Skin epidermis (tissue), 12 donors: Measurements from ENCODE around the gene AXIN1.

ENCODE experiments used
- H3K27ac ChIP-seq, 21 experiments: fragments of 200-600 bp; sonication (generic) in 11 of 21; one replicate each; pipeline ENCODE4 v1.5.0; 2020; ENCODE audit warnings: mild to moderate bottlenecking in 3 of 21, inconsistent platforms in 2 of 21, moderate library complexity in 2 of 21
- H3K4me3 ChIP-seq, 7 experiments: fragments of 200-600 bp; sonication (generic) in 2 of 7; one replicate each; pipeline ENCODE4 v1.5.0; 2020; ENCODE audit warnings: inconsistent platforms in 2 of 7, mild to moderate bottlenecking in 2 of 7, moderate library complexity in 1 of 7

The AXIN1 gene

GRCh38 chr16:290015-290680, 62.4 kb downstream of the AXIN1 start:
- H3K27ac ChIP-seq: no peak overlapping the region
- no peak overlapping the region for H3K4me3 ChIP-seq

- Histone ChIP-seq H3K27ac (no peak overlapping the region), H3K4me3 (no peak overlapping the region)
Measured at GRCh38 chr16:289395-289997, 63.0 kb downstream of the AXIN1 start.

DNA sequence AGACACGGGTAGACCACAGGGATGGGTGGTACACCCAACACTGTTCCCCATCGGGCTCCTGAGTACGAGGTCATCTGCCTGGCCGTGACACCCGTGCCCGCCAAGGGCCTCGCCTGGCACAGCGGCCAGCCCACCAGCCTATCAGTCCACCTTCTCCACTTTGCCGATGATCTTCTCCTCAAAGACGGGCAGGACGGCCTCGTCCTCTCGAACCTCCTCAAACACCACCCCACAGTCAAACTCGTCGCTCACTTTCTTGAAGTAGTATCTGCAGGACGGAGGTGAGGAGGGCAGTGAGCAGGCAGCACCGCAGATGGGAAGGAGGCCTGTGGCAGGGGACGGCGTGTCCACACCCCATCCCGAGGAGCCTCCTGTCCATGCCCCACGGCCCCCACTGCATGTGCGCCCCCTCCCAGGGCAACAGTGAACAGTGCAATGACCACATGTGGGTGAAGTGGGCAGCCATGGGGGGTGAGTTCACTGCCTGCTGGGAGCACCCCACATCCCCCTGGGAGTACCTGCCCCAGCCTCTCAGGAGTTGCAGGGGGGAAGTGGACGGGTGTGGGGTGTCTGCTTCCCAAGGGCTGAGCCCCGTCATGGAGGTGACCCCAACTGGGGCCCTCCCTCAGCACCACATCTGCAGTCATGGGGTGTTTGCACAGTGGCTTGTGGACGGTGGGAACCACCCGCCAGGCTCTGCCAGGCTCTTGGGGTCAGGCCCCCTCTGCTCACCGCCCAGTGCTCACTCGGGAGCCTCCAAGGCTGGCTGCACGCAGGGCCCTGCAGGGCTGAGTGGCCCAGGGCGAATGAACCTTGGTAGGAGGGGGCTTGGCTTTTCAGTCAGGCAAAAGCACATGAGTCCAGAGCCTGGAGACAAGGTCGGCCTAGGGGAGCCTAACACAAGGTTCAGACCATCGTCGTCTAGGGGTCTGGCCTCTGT, 64.3 kb downstream of the AXIN1 start:
- no peak overlapping the region for H3K27ac ChIP-seq
- H3K4me3 ChIP-seq: no peak overlapping the region

GRCh38 chr16:287298-287811, 65.2 kb downstream of the AXIN1 start:
- Histone ChIP-seq H3K27ac (no peak overlapping the region), H3K4me3 (no peak overlapping the region)

DNA sequence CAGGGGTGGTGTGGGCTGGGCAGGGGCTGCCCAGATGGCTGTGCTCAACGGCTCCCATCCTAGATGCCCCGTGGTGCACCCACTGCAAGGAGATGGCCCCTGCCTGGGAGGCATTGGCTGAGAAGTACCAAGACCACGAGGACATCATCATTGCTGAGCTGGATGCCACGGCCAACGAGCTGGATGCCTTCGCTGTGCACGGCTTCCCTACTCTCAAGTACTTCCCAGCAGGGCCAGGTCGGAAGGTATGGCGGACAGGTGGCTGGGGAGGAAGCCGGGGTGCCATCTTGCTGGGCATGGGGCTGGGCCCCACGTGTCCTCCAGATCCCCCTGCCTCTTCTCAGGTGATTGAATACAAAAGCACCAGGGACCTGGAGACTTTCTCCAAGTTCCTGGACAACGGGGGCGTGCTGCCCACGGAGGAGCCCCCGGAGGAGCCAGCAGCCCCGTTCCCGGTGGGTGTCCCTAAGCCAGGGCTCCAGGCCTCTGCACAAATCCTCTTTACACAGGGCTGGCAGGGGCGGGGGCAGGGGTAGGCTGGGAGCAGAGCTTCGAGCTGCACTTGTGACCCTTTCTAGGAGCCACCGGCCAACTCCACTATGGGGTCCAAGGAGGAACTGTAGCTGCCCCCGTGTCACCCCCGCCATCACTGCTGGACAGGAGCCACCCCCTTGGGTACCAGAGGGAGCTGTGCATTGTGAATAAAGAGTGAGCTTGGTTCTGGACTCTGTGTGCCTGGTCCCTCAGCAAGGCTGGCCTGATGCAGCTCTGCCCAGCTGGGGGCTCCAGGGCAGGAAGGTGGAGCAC, 65.8 kb downstream of the AXIN1 start:
- no peak overlapping the region for H3K27ac ChIP-seq
- no peak overlapping the region for H3K4me3 ChIP-seq

DNA sequence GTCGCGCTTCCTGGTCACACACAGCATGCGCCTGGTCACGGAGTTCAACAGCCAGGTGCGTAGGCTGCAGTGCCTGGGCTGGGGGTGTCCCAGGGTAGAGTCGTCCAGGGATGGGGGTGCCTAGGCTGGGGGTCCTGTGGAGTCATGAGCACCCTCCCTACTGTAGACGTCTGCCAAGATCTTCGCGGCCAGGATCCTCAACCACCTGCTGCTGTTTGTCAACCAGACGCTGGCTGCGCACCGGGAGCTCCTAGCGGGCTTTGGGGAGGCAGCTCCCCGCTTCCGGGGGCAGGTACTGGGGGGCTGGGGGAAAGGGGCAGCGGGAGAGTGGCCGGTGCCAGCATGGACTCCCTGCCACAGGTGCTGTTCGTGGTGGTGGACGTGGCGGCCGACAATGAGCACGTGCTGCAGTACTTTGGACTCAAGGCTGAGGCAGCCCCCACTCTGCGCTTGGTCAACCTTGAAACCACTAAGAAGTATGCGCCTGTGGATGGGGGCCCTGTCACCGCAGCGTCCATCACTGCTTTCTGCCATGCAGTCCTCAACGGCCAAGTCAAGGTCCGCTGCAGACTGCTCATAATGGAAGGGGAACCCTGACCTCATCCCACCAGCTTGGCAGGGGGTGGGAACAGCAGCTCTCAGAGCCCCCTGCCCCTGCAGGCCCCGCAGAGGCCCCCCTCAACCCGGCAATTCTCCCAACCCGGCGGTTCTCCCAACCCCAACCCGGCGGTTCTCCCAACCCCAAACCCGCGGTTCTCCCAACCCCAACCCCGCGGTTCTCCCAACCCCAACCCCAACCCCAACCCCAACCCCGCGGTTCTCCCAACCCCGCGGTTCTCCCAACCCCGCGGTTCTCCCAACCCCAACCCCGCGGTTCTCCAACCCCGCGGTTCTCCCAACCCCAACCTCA, 67.1 kb downstream of the AXIN1 start:
- Histone ChIP-seq H3K27ac (no peak overlapping the region), H3K4me3 (no peak overlapping the region)

GRCh38 chr16:284204-285120, 68.1 kb downstream of the AXIN1 start:
- Histone ChIP-seq H3K4me3 (no peak overlapping the region), H3K27ac (no peak overlapping the region)

GRCh38 chr16:283033-283805, 69.3 kb downstream of the AXIN1 start, which contains the start of gene PDIA2:
Gene PDIA2 (plus strand): TSS chr16:283164. CDS start chr16:283170, 6 bp downstream.
- Histone ChIP-seq H3K4me3 (no peak within 1 kb of the TSS), H3K27ac (no peak within 1 kb of the TSS)

DNA sequence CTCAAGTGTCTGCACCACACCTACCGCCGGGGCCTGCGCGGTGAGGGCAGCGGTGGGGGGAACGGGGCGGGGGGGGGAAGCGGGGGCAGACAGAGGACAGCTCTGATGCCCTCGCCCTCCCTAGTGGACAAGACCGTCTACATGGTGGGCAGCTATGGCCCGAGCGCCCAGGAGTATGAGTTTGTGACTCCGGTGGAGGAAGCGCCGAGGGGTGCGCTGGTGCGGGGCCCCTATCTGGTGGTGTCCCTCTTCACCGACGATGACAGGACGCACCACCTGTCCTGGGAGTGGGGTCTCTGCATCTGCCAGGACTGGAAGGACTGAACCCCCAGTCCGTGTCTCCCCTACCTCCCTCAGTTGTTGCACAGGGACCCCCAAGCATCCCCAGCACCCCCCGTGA, 70.0 kb downstream of the AXIN1 start:
- no peak overlapping the region for H3K4me3 ChIP-seq
- H3K27ac ChIP-seq: no peak overlapping the region

DNA sequence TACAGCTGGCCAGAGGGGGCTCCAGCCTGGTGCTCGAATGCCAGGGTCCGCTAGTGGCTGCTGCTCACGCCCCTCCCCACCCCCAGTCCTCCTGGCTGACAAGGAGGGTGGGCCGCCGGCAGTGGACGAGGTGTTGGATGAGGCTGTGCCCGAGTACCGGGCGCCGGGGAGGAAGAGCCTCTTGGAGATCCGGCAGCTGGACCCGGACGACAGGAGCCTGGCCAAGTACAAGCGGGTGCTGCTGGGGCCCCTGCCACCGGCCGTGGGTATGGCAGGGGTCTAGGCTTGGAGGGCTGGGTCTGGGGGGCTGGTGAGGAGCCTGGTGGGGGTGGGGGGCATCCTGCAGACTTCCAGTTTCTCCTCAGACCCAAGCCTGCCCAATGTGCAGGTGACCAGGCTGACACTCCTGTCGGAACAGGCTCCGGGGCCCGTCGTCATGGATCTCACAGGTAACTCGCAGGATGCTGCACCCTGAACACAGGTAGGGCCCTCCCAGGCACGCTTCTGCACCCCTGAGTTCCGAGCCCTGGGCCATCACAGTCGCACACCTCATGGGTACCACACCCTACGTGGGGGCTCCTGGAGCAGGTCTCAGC, 70.8 kb downstream of the AXIN1 start:
- Histone ChIP-seq H3K27ac (no peak overlapping the region), H3K4me3 (no peak overlapping the region)

- Histone ChIP-seq H3K4me3 (peak overlapping the region in 1 of 7 experiments; percentile 27), H3K27ac (peak overlapping the region in 2 of 21 experiments; percentile 55 to 62)
Measured at GRCh38 chr16:280991-281659, 71.4 kb downstream of the AXIN1 start.

GRCh38 chr16:280552-280951, 72.0 kb downstream of the AXIN1 start, which contains the start of gene ARHGDIG:
Gene ARHGDIG (plus strand): TSS chr16:280591. CDS start chr16:280681, 90 bp downstream.
- Histone ChIP-seq H3K4me3 (peak within 1 kb of the TSS in 1 of 7 experiments; percentile 27), H3K27ac (peak within 1 kb of the TSS in 2 of 21 experiments; percentile 55 to 62)

GRCh38 chr16:280005-280460, 72.5 kb downstream of the AXIN1 start:
- Histone ChIP-seq H3K4me3 (no peak overlapping the region), H3K27ac (no peak overlapping the region)

GRCh38 chr16:279531-279930, 73.0 kb downstream of the AXIN1 start:
- no peak overlapping the region for H3K27ac ChIP-seq
- no peak overlapping the region for H3K4me3 ChIP-seq

DNA sequence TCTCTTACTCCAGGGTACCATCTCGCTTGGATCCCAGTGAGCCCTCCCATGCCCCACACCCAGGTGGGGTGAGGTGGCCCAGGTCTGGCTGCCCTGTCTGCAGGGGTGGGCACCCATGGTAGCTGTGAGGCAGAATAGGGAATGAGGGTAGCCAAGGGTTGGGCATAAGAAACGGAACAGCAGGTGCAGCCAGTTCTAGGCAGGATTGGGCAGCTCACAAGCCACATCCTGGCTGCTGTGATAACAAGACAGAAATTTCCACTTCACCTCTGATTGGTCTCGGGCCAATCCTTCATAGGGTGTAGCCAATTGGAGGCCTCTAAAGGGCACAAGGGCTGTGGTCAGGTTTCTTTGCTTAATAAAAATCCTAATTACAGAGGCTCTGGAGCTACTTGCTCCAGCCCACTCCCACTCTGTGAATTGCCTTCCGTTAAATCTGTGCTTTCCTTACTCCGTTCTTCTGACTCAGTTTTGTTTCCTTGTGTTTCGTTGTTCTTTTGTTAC, 73.6 kb downstream of the AXIN1 start:
- Histone ChIP-seq H3K4me3 (no peak overlapping the region), H3K27ac (no peak overlapping the region)
